Neural cell (in vitro differentiated cells): ENCODE data around the gene SNTG2. TPM values are rescaled to one million over a fixed set of nuclear protein-coding genes. Genes with fewer than 3 reads are reported as not detected.

Source experiments
- H2AFZ ChIP-seq: fragments of 200-600, 300-800 bp; sonication (generic), shearing (Covaris generic); 2 replicates; pipeline ENCODE4 v1.6.0; 2014; ENCODE audit warnings: low read depth, mild to moderate bottlenecking, antibody characterized with exemption, low read length, moderate library complexity
- H3F3A ChIP-seq: fragments of 200-600 bp; shearing (Covaris generic); 2 replicates; pipeline ENCODE4 v1.6.1; 2016; ENCODE audit warnings: mild to moderate bottlenecking, moderate library complexity, mixed read lengths, antibody characterized with exemption, low read length; ENCODE audit not compliant: insufficient read depth, poor library complexity, severe bottlenecking
- H3K27ac ChIP-seq: fragments of 200-600, 300-800 bp; sonication (generic), shearing (Covaris generic); 2 replicates; pipeline ENCODE4 v1.5.1; 2014; ENCODE audit warnings: mild to moderate bottlenecking, low read length, moderate library complexity
- H3K27me3 ChIP-seq: fragments of 300-800, 200-600 bp; sonication (generic), shearing (Covaris generic); 2 replicates; pipeline ENCODE4 v1.6.0; 2014; ENCODE audit warnings: mild to moderate bottlenecking, low read depth, low read length, moderate library complexity; ENCODE audit not compliant: insufficient read depth
- H3K36me3 ChIP-seq: fragments of 300-800, 200-600 bp; sonication (generic), shearing (Covaris generic); 2 replicates; pipeline ENCODE4 v1.5.1; 2014; ENCODE audit warnings: mild to moderate bottlenecking, antibody characterized with exemption, low read length, moderate library complexity; ENCODE audit not compliant: insufficient read depth
- H3K4me2 ChIP-seq: fragments of 300-800, 200-600 bp; sonication (generic), shearing (Covaris generic); 2 replicates; pipeline ENCODE4 v1.6.0; 2014; ENCODE audit warnings: mild to moderate bottlenecking, low read length
- H3K4me3 ChIP-seq: fragments of 300-800, 200-600 bp; sonication (generic), shearing (Covaris generic); 2 replicates; pipeline ENCODE4 v1.5.1; 2014; ENCODE audit warnings: mild to moderate bottlenecking, low read length, moderate library complexity
- H3K79me2 ChIP-seq: fragments of 200-600 bp; shearing (Covaris generic); replicated peaks from 2 replicates; pipeline ENCODE4 v1.6.0; 2014; ENCODE audit warnings: mild to moderate bottlenecking, low read length, moderate library complexity; ENCODE audit not compliant: insufficient read depth
- H3K9ac ChIP-seq: fragments of 300-800, 200-600 bp; sonication (generic), shearing (Covaris generic); 2 replicates; pipeline ENCODE4 v1.6.1; 2016; ENCODE audit warnings: mild to moderate bottlenecking, low read length, mixed read lengths
- H3K9me2 ChIP-seq: fragments of 200-600 bp; shearing (Covaris generic); 2 replicates; pipeline ENCODE4 v1.6.1; 2016; ENCODE audit warnings: mild to moderate bottlenecking, low read length, mixed read lengths; ENCODE audit not compliant: insufficient read depth
- H3K9me3 ChIP-seq: fragments of 200-600, 300-800 bp; sonication (generic), shearing (Covaris generic); 2 replicates; pipeline ENCODE4 v1.6.1; 2016; ENCODE audit warnings: mild to moderate bottlenecking, mixed run types, low read length, moderate library complexity, mixed read lengths
- H4K20me1 ChIP-seq: fragments of 200-600 bp; shearing (Covaris generic); 2 replicates; pipeline ENCODE4 v1.6.1; 2016; ENCODE audit warnings: mild to moderate bottlenecking, mixed run types; ENCODE audit not compliant: insufficient read depth
- EP300 ChIP-seq: fragments of 450-650 bp; conservative IDR thresholded peaks from 2 replicates; pipeline ENCODE4 v1.6.1; 2014; ENCODE audit warnings: antibody characterized with exemption, mild to moderate bottlenecking, moderate library complexity; ENCODE audit not compliant: poor library complexity, severe bottlenecking
- EZH2 ChIP-seq: fragments of 200-600, 300-800 bp; shearing (Covaris generic), sonication (generic); IDR thresholded peaks from 2 replicates; pipeline ENCODE4 v1.6.1; 2014; ENCODE audit warnings: antibody characterized with exemption, low read length, borderline replicate concordance, mild to moderate bottlenecking; ENCODE audit not compliant: insufficient read depth, poor library complexity, severe bottlenecking
- MXI1 ChIP-seq: fragments of 450-650 bp; conservative IDR thresholded peaks from 2 replicates; pipeline ENCODE4 v1.6.1; 2014; ENCODE audit warnings: antibody characterized with exemption, mild to moderate bottlenecking; ENCODE audit not compliant: poor library complexity, severe bottlenecking
- POLR2AphosphoS5 ChIP-seq: IDR thresholded peaks from 2 replicates; pipeline ENCODE4 v1.6.1; 2012
- RAD21 ChIP-seq: fragments of 450-650 bp; conservative IDR thresholded peaks from 2 replicates; pipeline ENCODE4 v1.6.1; 2014; ENCODE audit warnings: antibody characterized with exemption, mild to moderate bottlenecking, moderate library complexity
- SMC3 ChIP-seq: fragments of 450-650 bp; conservative IDR thresholded peaks from 2 replicates; pipeline ENCODE4 v1.6.1; 2014; ENCODE audit warnings: antibody characterized with exemption, mild to moderate bottlenecking, moderate library complexity; ENCODE audit not compliant: poor library complexity
- TAF1 ChIP-seq: IDR thresholded peaks from 2 replicates; pipeline ENCODE4 v1.6.1; 2012; ENCODE audit warnings: low read depth
- polyA plus RNA-seq: library from polyadenylated mRNA; depleted of rRNA; stranded (reverse); fragments of >200 nt; gene quantifications from 2 replicates; pipeline ENCODE4 v1.2.3, GENCODE V29; 2014
- TF ChIP-seq, protein P1 (sequence below): IDR thresholded peaks from 2 replicates; pipeline ENCODE4 v1.6.1; 2012; ENCODE audit warnings: borderline replicate concordance
- TF ChIP-seq, protein P2 (sequence below): fragments of 450-650 bp; IDR thresholded peaks from 2 replicates; pipeline ENCODE4 v1.5.1; 2014; ENCODE audit warnings: antibody characterized with exemption, mild to moderate bottlenecking, moderate library complexity; ENCODE audit not compliant: poor library complexity, severe bottlenecking

The SNTG2 gene
- polyA plus RNA-seq, 1 donor from 2014 or later = not detected

DNA sequence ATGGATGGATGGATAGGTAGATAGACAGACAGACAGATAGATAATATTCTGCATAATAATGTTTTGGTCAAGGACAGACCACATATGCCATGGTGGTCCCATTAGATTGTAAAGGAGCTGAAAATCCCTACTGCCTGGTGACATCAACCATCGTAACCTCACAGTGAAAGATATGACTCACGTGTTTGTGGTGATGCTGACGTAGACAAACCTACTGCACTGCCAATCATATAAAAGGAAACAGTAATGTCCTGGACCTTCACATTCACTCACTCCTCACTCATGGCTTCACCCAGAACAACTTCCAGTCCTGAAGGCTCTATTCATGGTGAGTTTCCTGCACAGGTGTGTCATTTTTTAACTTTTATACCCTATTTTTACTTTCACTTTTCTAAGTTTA is 259.7 kb downstream of the SNTG2 start:
- no peaks in the 10 kb centered on the region for H3K27me3 ChIP-seq
- H3K27ac ChIP-seq = no peak overlapping the region
- H3K36me3 ChIP-seq = no peaks in the 10 kb centered on the region
- no peaks in the 10 kb centered on the region for H3F3A ChIP-seq
- no peaks in the 10 kb centered on the region for H3K79me2 ChIP-seq
- H2AFZ ChIP-seq = no peak overlapping the region
- no peak overlapping the region for H3K9ac ChIP-seq
- TF ChIP-seq POLR2AphosphoS5 (no peak), TAF1 (no peak), EZH2 (no peak), EP300 (no peak), RAD21 (no peak), MXI1 (no peak), SMC3 (no peak)
- TF ChIP-seq, protein P1, sequence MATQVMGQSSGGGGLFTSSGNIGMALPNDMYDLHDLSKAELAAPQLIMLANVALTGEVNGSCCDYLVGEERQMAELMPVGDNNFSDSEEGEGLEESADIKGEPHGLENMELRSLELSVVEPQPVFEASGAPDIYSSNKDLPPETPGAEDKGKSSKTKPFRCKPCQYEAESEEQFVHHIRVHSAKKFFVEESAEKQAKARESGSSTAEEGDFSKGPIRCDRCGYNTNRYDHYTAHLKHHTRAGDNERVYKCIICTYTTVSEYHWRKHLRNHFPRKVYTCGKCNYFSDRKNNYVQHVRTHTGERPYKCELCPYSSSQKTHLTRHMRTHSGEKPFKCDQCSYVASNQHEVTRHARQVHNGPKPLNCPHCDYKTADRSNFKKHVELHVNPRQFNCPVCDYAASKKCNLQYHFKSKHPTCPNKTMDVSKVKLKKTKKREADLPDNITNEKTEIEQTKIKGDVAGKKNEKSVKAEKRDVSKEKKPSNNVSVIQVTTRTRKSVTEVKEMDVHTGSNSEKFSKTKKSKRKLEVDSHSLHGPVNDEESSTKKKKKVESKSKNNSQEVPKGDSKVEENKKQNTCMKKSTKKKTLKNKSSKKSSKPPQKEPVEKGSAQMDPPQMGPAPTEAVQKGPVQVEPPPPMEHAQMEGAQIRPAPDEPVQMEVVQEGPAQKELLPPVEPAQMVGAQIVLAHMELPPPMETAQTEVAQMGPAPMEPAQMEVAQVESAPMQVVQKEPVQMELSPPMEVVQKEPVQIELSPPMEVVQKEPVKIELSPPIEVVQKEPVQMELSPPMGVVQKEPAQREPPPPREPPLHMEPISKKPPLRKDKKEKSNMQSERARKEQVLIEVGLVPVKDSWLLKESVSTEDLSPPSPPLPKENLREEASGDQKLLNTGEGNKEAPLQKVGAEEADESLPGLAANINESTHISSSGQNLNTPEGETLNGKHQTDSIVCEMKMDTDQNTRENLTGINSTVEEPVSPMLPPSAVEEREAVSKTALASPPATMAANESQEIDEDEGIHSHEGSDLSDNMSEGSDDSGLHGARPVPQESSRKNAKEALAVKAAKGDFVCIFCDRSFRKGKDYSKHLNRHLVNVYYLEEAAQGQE = no peak
- TF ChIP-seq, protein P2, sequence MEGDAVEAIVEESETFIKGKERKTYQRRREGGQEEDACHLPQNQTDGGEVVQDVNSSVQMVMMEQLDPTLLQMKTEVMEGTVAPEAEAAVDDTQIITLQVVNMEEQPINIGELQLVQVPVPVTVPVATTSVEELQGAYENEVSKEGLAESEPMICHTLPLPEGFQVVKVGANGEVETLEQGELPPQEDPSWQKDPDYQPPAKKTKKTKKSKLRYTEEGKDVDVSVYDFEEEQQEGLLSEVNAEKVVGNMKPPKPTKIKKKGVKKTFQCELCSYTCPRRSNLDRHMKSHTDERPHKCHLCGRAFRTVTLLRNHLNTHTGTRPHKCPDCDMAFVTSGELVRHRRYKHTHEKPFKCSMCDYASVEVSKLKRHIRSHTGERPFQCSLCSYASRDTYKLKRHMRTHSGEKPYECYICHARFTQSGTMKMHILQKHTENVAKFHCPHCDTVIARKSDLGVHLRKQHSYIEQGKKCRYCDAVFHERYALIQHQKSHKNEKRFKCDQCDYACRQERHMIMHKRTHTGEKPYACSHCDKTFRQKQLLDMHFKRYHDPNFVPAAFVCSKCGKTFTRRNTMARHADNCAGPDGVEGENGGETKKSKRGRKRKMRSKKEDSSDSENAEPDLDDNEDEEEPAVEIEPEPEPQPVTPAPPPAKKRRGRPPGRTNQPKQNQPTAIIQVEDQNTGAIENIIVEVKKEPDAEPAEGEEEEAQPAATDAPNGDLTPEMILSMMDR = no peak
- H3K4me3 ChIP-seq = no peak overlapping the region
- H3K9me2 ChIP-seq = no peaks in the 10 kb centered on the region
- no peaks in the 10 kb centered on the region for H4K20me1 ChIP-seq
- H3K9me3 ChIP-seq = peaks cover 4% of the 10 kb centered on the region
- no peak overlapping the region for H3K4me2 ChIP-seq

DNA sequence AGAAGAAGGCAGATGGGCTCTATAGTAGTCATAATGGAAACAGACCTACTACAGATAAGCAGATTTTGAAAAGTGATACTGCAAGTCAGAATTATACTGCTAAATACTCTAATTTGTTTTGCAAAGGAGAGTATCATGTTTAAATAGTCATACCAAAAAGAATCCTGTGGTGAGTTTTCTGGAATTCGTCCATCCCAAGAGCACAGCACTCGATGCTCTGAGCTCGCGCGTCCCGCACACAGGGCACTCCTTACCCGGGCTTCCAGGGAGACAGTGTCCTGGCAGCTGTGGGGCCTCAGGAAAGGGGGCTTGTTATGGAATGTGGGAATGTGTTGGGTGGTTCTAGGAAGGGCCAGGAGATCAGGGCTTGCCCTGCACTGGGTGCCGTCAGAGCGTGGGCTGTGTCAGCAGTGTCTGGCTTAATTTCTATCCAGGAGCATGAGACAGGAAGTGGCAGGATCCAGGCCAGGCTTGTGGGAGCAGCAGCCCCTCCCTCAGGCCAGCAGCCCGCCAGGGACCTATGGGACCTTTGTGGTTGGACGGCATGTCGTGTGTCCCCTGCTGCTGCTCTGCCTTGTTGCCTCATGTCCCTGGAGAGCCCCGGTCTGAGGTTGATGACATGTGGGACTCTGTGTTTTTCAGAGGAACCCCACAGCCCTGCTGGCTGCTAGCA is 269.4 kb downstream of the SNTG2 start:
- Histone ChIP-seq H3K9me2 (no peaks in the 10 kb centered on the region), H4K20me1 (no peaks in the 10 kb centered on the region), H3K9me3 (no peaks in the 10 kb centered on the region), H3K27ac (no peak overlapping the region), H3K36me3 (no peaks in the 10 kb centered on the region), H3K79me2 (no peaks in the 10 kb centered on the region), H3K4me3 (no peak overlapping the region), H3F3A (no peaks in the 10 kb centered on the region), H2AFZ (no peak overlapping the region), H3K27me3 (no peaks in the 10 kb centered on the region), H3K4me2 (no peak overlapping the region), H3K9ac (no peak overlapping the region)
- no peak for TF ChIP-seq TAF1

DNA sequence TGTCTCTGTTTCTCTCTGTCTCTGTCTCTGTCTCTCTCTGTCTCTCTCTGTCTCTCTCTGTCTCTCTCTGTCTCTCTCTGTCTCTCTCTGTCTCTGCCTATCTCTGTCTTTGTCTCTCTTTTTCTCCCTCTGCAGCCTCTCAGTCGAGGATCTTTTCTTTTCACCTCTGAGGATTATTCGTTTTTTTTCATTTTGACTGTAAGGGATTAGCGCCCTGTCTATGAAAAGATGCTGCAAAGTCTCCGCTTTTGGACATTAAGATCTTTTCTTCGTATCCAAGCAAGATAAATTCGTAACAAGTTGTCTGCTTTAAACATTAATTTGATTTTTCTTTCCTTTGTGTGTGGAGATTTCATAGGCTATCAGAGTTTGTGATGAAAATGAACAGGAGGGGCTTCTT is 271.4 kb downstream of the SNTG2 start:
- no peaks in the 10 kb centered on the region for H3K36me3 ChIP-seq
- no peak overlapping the region for H3K27ac ChIP-seq
- no peak overlapping the region for H3K9ac ChIP-seq
- no peaks in the 10 kb centered on the region for H3K79me2 ChIP-seq
- no peaks in the 10 kb centered on the region for H3K27me3 ChIP-seq
- no peak overlapping the region for H3K4me2 ChIP-seq
- H3K4me3 ChIP-seq = no peak overlapping the region
- H3K9me2 ChIP-seq = no peaks in the 10 kb centered on the region
- no peaks in the 10 kb centered on the region for H4K20me1 ChIP-seq
- no peak for TF ChIP-seq SMC3
- no peak for TF ChIP-seq TAF1
- TF ChIP-seq MXI1 = no peak
- TF ChIP-seq RAD21 = no peak
- TF ChIP-seq EP300 = no peak
- TF ChIP-seq EZH2 = no peak
- TF ChIP-seq, protein P1 = no peak
- no peak for TF ChIP-seq POLR2AphosphoS5
- TF ChIP-seq, protein P2 = no peak
- H3K9me3 ChIP-seq = no peaks in the 10 kb centered on the region
- no peak overlapping the region for H2AFZ ChIP-seq
- H3F3A ChIP-seq = no peaks in the 10 kb centered on the region
